Activated T-cell treated with anti-CD3 and anti-CD28 coated beads for 24 hours (primary cell): ENCODE results near the gene GHRHR.

Source experiments
- DNase-seq: peaks from one replicate; pipeline ENCODE4 v3.0.0-alpha.2; 2020; ENCODE audit warnings: low read depth

Gene GHRHR

GRCh38 chr7:30928254-30928872, 35.4 kb upstream of the GHRHR start:
- no peak for DNase-seq

GRCh38 chr7:30929686-30930085, 34.1 kb upstream of the GHRHR start:
- no peak for DNase-seq

- DNase-seq, result no peak
These were observed 33.1 kb upstream of the GHRHR start for GRCh38 chr7:30930621-30931020.

GRCh38 chr7:30931161-30931928, 32.4 kb upstream of the GHRHR start:
- DNase-seq, result no peak

GRCh38 chr7:30931929-30932540, 31.7 kb upstream of the GHRHR start:
- no peak for DNase-seq

GRCh38 chr7:30932562-30932961, 31.2 kb upstream of the GHRHR start:
- no peak for DNase-seq

- no peak for DNase-seq
These were observed 30.4 kb upstream of the GHRHR start for GRCh38 chr7:30933124-30933974.

- no peak for DNase-seq
These were observed 29.5 kb upstream of the GHRHR start for GRCh38 chr7:30934225-30934624.

GRCh38 chr7:30934732-30935568, 28.8 kb upstream of the GHRHR start:
- DNase-seq, result no peak

- no peak for DNase-seq
These were observed 28.2 kb upstream of the GHRHR start for GRCh38 chr7:30935569-30935877.

GRCh38 chr7:30936650-30937245, 27.0 kb upstream of the GHRHR start:
- DNase-seq, result no peak

GRCh38 chr7:30937416-30937815, 26.3 kb upstream of the GHRHR start:
- DNase-seq, result no peak

- peak; percentile 48 for DNase-seq
These were observed 25.1 kb upstream of the GHRHR start for GRCh38 chr7:30938435-30939316.

- no peak for DNase-seq
These were observed 22.0 kb upstream of the GHRHR start for GRCh38 chr7:30941582-30942323.

- DNase-seq, result no peak
These were observed 13.6 kb upstream of the GHRHR start for GRCh38 chr7:30950197-30950596.

- no peak for DNase-seq
These were observed 8.8 kb upstream of the GHRHR start for GRCh38 chr7:30954914-30955313.

- no peak for DNase-seq
These were observed 7.0 kb upstream of the GHRHR start for GRCh38 chr7:30956704-30957103.

- no peak for DNase-seq
These were observed 1.6 kb downstream of the GHRHR start for GRCh38 chr7:30965372-30965771.

- no peak for DNase-seq
These were observed 2.1 kb downstream of the GHRHR start for GRCh38 chr7:30965883-30966282.

GRCh38 chr7:30968294-30968693, 4.5 kb downstream of the GHRHR start:
- no peak for DNase-seq
